Uterus (tissue), 2 donors: ENCODE measurements around the gene NUTM2B.
"Not testable (repeated sequence)": the region's sequence is repeated elsewhere in the genome, so short reads cannot be mapped to it uniquely, and the experiment has no call there.

Experiments used
- POLR2A ChIP-seq, 2 donors: fragments of 450-650 bp; IDR thresholded peaks; one replicate each; pipeline ENCODE4 v1.6.1; 2016; ENCODE audit warnings: antibody characterized with exemption in 2 of 2, mild to moderate bottlenecking in 1 of 2, moderate library complexity in 1 of 2
- TF ChIP-seq, protein P1 (sequence below), 4 experiments: fragments of 200-600 bp in 2 of 4; fragments of 450-650 bp in 2 of 4; sonication (generic) in 2 of 4; IDR thresholded peaks; one replicate each; pipeline ENCODE4 v1.5.1; 2016 to 2019; ENCODE audit warnings: antibody characterized with exemption in 4 of 4, mild to moderate bottlenecking in 2 of 4, moderate library complexity in 1 of 4

DNA sequence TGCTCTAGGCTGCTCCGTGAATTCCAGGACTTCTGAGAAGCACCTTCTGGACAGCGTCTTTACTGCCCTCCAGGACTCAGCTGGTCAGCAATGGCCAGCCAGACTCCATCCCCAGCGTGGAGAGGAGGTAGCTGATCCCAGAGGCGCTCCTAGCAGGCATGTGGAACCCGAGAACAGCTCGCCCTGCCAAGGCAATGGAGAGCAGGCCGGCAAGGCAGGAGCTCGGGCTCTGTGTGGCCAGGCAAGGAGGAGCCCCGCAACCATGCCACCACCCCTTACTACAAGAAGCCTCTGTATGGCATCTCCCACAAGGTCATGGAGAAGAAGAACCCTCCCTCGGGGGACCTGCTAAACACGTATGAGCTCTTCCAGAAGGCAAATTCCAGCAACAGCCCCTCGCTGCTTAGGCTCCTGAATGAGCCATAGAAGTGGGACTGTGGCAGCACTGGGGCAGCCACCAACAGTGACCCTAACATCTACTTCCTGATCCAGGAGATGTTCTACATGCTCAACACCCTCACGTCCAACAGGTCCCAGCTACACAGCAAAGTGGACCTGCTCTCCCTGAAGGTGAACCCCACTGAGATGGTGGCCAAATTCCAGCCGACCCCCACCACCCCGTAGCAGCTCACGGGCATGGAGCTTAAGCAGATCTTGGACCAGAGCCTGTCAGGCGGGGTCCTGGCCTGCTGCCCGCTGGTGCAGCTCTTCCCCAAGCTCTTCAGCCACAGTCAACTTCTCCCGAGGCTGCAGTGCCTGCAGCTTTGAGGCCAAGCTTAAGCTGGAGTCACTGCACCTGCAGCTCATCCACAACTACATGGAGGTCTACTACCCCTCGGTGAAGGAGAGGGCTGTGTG lies 19.8 kb upstream of the NUTM2B start:
- TF ChIP-seq, protein P1, sequence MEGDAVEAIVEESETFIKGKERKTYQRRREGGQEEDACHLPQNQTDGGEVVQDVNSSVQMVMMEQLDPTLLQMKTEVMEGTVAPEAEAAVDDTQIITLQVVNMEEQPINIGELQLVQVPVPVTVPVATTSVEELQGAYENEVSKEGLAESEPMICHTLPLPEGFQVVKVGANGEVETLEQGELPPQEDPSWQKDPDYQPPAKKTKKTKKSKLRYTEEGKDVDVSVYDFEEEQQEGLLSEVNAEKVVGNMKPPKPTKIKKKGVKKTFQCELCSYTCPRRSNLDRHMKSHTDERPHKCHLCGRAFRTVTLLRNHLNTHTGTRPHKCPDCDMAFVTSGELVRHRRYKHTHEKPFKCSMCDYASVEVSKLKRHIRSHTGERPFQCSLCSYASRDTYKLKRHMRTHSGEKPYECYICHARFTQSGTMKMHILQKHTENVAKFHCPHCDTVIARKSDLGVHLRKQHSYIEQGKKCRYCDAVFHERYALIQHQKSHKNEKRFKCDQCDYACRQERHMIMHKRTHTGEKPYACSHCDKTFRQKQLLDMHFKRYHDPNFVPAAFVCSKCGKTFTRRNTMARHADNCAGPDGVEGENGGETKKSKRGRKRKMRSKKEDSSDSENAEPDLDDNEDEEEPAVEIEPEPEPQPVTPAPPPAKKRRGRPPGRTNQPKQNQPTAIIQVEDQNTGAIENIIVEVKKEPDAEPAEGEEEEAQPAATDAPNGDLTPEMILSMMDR (IDR thresholded peaks at IDR 0.05): not testable (repeated sequence)
- not testable (repeated sequence) for TF ChIP-seq POLR2A (IDR thresholded peaks at IDR 0.05)
